Testis (tissue), 2 donors: ENCODE measurements around the gene SLC49A3.

ENCODE experiments used
- POLR2A ChIP-seq: fragments of 450-650 bp; IDR thresholded peaks from one replicate; pipeline ENCODE4 v1.6.1; 2017; ENCODE audit warnings: antibody characterized with exemption, mild to moderate bottlenecking, moderate library complexity
- TF ChIP-seq, protein P1 (sequence below), 3 experiments: fragments of 450-650 bp in 2 of 3; fragments of 200-600 bp in 1 of 3; sonication (generic) in 1 of 3; IDR thresholded peaks; one replicate each; pipeline ENCODE4 v1.5.1; 2016 to 2019; ENCODE audit warnings: antibody characterized with exemption in 3 of 3, mild to moderate bottlenecking in 2 of 3, moderate library complexity in 1 of 3

DNA sequence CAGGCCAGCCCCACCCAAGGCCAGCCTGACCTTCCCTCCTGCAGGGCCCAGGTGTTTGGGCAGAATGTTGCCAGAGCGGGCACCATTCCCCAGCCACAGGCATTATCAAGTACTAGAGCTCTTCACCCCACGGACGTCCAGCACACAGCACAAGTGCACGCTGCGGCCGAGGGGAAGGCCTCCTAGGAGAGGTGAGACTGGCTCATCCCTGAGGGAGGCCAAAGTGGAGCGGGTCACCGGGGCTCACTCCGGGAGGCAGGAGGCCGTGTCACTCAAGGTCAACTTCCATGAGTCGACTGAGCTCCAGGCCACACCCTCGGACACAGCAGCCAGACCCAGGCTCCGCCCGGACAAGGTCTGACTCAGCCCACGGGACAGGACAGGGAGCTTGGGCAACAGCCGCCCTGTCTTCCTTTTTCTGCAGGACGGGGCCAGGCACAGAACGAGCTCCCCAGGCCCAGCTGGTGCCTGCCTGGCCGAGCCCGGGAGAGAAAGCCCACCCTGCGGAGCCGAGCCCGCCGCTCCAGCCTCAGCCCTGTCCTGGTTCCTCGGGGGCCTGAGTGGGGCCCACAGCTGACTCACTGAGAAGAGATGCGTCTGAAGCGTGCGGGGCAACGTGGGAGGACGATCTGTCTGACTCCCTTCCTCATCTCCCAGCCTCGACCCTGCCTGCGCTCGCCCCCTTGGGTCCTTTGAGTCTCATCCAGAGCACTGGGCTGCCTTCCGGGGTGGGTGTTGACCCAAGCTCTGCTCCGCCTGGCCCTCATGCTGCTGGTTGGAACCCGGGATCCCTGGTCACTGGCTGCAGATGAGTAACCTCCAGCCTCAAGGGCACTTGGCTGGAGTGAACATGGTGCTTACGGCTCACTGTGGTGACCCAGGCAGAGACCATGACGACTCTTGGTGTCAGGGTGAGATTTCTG is 1.6 kb downstream of the SLC49A3 start:
- no peak for TF ChIP-seq POLR2A
- TF ChIP-seq, protein P1, sequence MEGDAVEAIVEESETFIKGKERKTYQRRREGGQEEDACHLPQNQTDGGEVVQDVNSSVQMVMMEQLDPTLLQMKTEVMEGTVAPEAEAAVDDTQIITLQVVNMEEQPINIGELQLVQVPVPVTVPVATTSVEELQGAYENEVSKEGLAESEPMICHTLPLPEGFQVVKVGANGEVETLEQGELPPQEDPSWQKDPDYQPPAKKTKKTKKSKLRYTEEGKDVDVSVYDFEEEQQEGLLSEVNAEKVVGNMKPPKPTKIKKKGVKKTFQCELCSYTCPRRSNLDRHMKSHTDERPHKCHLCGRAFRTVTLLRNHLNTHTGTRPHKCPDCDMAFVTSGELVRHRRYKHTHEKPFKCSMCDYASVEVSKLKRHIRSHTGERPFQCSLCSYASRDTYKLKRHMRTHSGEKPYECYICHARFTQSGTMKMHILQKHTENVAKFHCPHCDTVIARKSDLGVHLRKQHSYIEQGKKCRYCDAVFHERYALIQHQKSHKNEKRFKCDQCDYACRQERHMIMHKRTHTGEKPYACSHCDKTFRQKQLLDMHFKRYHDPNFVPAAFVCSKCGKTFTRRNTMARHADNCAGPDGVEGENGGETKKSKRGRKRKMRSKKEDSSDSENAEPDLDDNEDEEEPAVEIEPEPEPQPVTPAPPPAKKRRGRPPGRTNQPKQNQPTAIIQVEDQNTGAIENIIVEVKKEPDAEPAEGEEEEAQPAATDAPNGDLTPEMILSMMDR (IDR thresholded peaks at IDR 0.05) = no peak
